Measurements from ENCODE around the gene PRKAG2.

DNA sequence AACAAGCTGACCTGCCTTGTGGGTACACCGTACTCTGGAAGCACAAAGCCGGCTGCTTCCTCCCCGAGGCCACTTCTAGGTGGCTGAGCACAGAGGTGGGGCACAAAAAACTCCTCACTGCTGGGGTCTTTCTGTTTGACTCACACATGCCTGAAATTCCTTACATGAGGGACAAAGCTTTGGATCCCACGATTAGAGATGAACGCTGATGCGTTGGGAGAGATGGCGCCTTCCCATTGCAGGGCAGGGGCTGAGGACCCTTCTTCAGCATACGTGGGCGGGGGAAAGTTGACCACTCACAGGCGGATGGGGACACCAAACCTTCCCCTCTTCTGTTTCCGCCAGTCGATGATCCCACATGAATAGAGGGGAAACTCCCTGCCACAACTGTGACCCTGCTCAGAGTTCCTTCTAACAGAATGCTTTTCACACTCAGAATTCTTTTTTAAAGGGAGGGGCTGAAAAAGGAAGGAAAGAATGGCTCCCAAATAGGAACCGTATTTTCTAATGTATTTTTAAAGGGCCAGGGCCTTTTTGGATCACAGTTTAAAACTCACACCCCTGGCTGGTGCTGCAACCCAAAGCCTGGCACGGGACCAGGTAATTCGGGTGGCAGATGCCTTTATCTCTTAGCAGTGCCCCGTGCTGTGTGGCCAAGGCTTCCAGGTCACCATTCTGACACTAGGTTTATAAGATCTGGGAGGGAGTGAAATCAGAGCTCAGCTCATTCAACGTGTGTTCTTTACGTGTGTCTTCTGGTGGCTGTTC, 134.0 kb downstream of the PRKAG2 start:
- TF ChIP-seq, protein P1, sequence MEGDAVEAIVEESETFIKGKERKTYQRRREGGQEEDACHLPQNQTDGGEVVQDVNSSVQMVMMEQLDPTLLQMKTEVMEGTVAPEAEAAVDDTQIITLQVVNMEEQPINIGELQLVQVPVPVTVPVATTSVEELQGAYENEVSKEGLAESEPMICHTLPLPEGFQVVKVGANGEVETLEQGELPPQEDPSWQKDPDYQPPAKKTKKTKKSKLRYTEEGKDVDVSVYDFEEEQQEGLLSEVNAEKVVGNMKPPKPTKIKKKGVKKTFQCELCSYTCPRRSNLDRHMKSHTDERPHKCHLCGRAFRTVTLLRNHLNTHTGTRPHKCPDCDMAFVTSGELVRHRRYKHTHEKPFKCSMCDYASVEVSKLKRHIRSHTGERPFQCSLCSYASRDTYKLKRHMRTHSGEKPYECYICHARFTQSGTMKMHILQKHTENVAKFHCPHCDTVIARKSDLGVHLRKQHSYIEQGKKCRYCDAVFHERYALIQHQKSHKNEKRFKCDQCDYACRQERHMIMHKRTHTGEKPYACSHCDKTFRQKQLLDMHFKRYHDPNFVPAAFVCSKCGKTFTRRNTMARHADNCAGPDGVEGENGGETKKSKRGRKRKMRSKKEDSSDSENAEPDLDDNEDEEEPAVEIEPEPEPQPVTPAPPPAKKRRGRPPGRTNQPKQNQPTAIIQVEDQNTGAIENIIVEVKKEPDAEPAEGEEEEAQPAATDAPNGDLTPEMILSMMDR (IDR thresholded peaks at IDR 0.05): no peak
- TF ChIP-seq EP300 (IDR thresholded peaks at IDR 0.05; ENCODE audit: low read depth): no peak

Measured in transverse colon (tissue), 3 donors.